Prostate gland (tissue), 2 donors: ENCODE measurements around the gene CD72.

Experiments
- CTCF ChIP-seq, 4 experiments: fragments of 200-600 bp in 2 of 4; fragments of 450-650 bp in 2 of 4; sonication (generic) in 2 of 4; IDR thresholded peaks; 1 replicate in 3 of 4; 2 replicates in 1 of 4; pipeline ENCODE4 v1.5.1; 2016 to 2019; ENCODE audit warnings: antibody characterized with exemption in 4 of 4, mild to moderate bottlenecking in 2 of 4, moderate library complexity in 2 of 4
- POLR2A ChIP-seq: fragments of 450-650 bp; IDR thresholded peaks from one replicate; pipeline ENCODE4 v1.6.1; 2016; ENCODE audit warnings: antibody characterized with exemption, mild to moderate bottlenecking
- POLR2AphosphoS5 ChIP-seq: sonication (generic); formaldehyde crosslinking; IDR thresholded peaks from one replicate; pipeline ENCODE4 v1.6.1; 2017; ENCODE audit warnings: antibody characterized with exemption

- TF ChIP-seq POLR2A (no peak), CTCF (IDR thresholded peaks at IDR 0.05) (no peak), POLR2AphosphoS5 (peak; percentile 52)
These were observed 55.1 kb downstream of the CD72 start for GRCh38 chr9:35562895-35563780.
